ENCODE measurements around the gene CYLC2.

Gene CYLC2

GRCh38 chr9:102995033-102995432, at the start of gene CYLC2:
Gene CYLC2 (plus strand): TSS chr9:102995333. CDS start chr9:102995381, 48 bp downstream.
- in situ Hi-C loops (cut with MboI; ENCODE audit: low pct_unique_long_range_greater_than_20kb, low sequenced_read_pairs, unreplicated experiment), result no loop called here
- no peak for TF ChIP-seq CTCF (IDR thresholded peaks at IDR 0.05; ENCODE audit: extremely low read depth, insufficient read depth, missing control alignments)
- DNase-seq (ENCODE audit: low spot score), result no peak

GRCh38 chr9:102950346-102950745, 44.8 kb upstream of the CYLC2 start:
- in situ Hi-C loops (cut with MboI; ENCODE audit: low pct_unique_long_range_greater_than_20kb, low sequenced_read_pairs, unreplicated experiment), result no loop called here
- DNase-seq (ENCODE audit: low spot score), result no peak
- no peak for TF ChIP-seq CTCF (IDR thresholded peaks at IDR 0.05; ENCODE audit: extremely low read depth, insufficient read depth, missing control alignments)

DNA sequence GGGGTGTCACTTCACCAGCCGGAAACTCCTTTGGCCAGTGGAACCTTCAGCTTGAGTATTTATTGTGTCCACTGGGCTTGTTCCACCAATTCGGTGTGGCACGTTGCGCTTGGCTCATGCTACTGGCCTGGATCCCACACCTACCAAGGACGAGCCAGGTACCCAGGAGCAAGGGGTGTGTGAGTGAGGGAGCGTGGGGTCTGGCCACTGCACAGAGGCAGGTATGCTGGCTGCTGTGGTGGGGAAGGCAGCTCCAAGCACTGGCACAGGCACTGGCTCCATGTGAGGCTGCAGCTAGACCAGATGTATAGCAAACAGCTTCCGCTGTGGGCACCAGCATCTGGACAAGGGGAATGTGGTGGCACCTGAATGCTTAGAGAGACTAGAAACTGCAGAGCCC, 28.1 kb upstream of the CYLC2 start:
- no peak for DNase-seq (ENCODE audit: low spot score)
- TF ChIP-seq CTCF (IDR thresholded peaks at IDR 0.05; ENCODE audit: extremely low read depth, insufficient read depth, missing control alignments), result no peak
- in situ Hi-C loops (cut with MboI; ENCODE audit: low pct_unique_long_range_greater_than_20kb, low sequenced_read_pairs, unreplicated experiment), result no loop called here

DNA sequence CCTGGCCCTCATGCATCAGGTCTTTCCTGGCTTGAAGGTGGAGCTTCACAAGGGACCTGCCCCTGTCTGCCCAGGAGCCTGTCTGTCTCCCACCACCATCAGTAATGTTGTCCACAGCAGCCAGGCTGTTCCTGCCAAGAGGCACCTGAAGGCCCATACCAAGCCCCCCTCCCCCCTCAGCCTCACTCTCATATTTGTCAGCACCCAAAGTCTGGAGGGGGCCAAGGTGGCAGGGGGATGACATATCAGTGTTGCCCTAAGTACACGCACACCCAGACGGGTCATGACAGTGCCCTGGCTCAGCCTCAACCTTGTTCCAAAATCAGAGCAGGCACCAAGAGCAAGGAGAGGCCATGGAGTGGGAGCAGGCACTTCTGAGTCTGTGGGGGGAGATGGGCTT, 27.2 kb upstream of the CYLC2 start:
- no peak for TF ChIP-seq CTCF (IDR thresholded peaks at IDR 0.05; ENCODE audit: extremely low read depth, insufficient read depth, missing control alignments)
- in situ Hi-C loops (cut with MboI; ENCODE audit: low pct_unique_long_range_greater_than_20kb, low sequenced_read_pairs, unreplicated experiment), result no loop called here
- no peak for DNase-seq (ENCODE audit: low spot score)

DNA sequence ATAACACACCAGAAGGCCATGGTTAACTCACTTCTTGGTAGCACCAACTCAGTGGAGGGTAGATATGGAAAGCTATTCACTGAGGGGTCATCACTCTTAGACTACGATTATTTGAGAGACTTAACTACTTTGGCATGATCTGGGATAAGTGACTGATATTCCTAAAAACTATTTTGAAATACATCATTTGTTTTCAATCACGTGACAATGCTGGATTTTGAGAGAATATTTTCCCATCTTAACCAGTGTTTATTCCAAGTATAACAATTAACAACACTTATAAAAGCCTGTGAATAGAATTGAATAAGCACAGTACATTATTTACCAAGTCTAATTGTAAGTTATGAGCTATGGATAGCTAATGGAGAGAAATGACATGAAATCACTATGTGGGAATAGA, 22.4 kb upstream of the CYLC2 start:
- in situ Hi-C loops (cut with MboI; ENCODE audit: low pct_unique_long_range_greater_than_20kb, low sequenced_read_pairs, unreplicated experiment), result no loop called here
- no peak for DNase-seq (ENCODE audit: low spot score)
- no peak for TF ChIP-seq CTCF (IDR thresholded peaks at IDR 0.05; ENCODE audit: extremely low read depth, insufficient read depth, missing control alignments)

- no peak for TF ChIP-seq CTCF (IDR thresholded peaks at IDR 0.05; ENCODE audit: extremely low read depth, insufficient read depth, missing control alignments)
- in situ Hi-C loops (cut with MboI; ENCODE audit: low pct_unique_long_range_greater_than_20kb, low sequenced_read_pairs, unreplicated experiment), result no loop called here
- no peak for DNase-seq (ENCODE audit: low spot score)
Observed at GRCh38 chr9:102974530-102974929, 20.6 kb upstream of the CYLC2 start.

GRCh38 chr9:102975251-102975650, 19.9 kb upstream of the CYLC2 start:
- in situ Hi-C loops (cut with MboI; ENCODE audit: low pct_unique_long_range_greater_than_20kb, low sequenced_read_pairs, unreplicated experiment), result no loop called here
- no peak for TF ChIP-seq CTCF (IDR thresholded peaks at IDR 0.05; ENCODE audit: extremely low read depth, insufficient read depth, missing control alignments)

More at GRCh38 chr9:102975251-102975650, 19.9 kb upstream of the CYLC2 start:
- no peak for DNase-seq (ENCODE audit: low spot score)

Data from GM13977 (cell line).